Measurements from ENCODE around the gene NUB1. TPM values are rescaled to one million over a fixed set of nuclear protein-coding genes. Genes with fewer than 3 reads are reported as not detected.
A peak's percentile ranks its signal among the peaks of the same experiment; 100 is the strongest.

Gene NUB1
- total RNA-seq, 6 donors from 2014 or later = 37.0 to 80.0 (median 50.0) TPM

DNA sequence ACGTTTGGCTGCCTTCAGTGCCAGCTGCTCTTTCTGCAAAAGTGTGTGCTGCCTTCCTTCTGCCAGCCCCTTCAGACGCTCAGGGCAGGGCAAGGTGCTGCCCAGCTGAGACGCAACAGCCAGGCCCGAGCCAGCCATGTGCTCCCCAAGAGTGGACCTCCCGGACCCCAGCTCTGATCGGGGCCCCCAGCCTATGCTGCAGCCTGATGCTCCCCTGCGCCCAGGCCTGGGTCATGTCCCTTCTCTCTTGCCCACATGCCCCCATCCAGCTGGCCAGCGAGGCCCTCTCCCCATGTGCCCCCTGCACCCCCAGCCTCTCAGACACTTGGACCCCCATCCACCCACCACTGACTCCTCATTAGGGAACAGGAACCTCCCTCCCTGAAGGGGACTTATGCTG lies 50.4 kb downstream of the NUB1 start:
- DNase-seq = no peak
- no peaks in the 10 kb centered on the region for H3K36me3 ChIP-seq
- TF ChIP-seq CTCF (IDR thresholded peaks at IDR 0.05) (no peak), POLR2A (IDR thresholded peaks at IDR 0.05) (no peak), EP300 (IDR thresholded peaks at IDR 0.05) (no peak), POLR2AphosphoS5 (IDR thresholded peaks at IDR 0.05) (no peak)

DNA sequence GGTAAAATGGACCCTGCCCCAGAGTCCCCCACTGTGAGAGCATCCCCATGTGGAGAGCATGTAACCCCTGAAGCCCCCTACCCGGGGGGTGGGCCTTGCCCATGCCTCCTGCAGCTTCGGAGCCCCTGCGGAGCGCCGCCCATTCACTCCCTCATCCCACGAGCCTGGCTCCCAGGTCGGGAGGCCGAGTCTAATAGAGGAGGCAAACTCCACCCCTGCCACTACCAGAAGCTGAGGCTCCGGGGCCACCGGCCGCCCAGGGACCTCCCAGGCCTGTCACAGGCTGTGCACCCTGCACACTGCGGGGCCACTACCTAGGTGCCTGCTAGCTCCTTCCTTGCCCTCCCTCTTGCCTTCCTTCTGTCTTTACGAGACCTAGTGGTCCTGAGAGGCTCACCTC lies 50.8 kb downstream of the NUB1 start:
- Histone ChIP-seq H3K27ac (no peak overlapping the region), H3K36me3 (no peaks in the 10 kb centered on the region), H3K4me1 (peaks cover 0 to 10% (median 0%) of the 10 kb centered on the region in 4 donors), H3K4me3 (no peak overlapping the region), H3K9me3 (no peaks in the 10 kb centered on the region), H3K27me3 (no peaks in the 10 kb centered on the region)
- TF ChIP-seq POLR2A (IDR thresholded peaks at IDR 0.05) (no peak), POLR2AphosphoS5 (IDR thresholded peaks at IDR 0.05) (no peak), EP300 (IDR thresholded peaks at IDR 0.05) (no peak), CTCF (IDR thresholded peaks at IDR 0.05) (no peak)
- DNase-seq = peak in 1 of 2 donors; percentile 80
- no peak for ATAC-seq (ENCODE audit: low FRiP score in 2 of 2)
- WGBS, 2 donors = 93 to 100% methylated on average over 1 to 13 of the region's 13 CpGs

More for the DNA sequence above, 50.4 kb downstream of the NUB1 start:
- H3K27ac ChIP-seq = no peak overlapping the region
- H3K9me3 ChIP-seq = no peaks in the 10 kb centered on the region
- H3K4me1 ChIP-seq = peaks cover 0 to 10% (median 0%) of the 10 kb centered on the region in 4 donors
- no peak overlapping the region for H3K4me3 ChIP-seq
- 92 to 93% methylated on average over 2 to 8 of the region's 8 CpGs for WGBS, 2 donors
- ATAC-seq (ENCODE audit: low FRiP score in 2 of 2) = no peak
- no peaks in the 10 kb centered on the region for H3K27me3 ChIP-seq

DNA sequence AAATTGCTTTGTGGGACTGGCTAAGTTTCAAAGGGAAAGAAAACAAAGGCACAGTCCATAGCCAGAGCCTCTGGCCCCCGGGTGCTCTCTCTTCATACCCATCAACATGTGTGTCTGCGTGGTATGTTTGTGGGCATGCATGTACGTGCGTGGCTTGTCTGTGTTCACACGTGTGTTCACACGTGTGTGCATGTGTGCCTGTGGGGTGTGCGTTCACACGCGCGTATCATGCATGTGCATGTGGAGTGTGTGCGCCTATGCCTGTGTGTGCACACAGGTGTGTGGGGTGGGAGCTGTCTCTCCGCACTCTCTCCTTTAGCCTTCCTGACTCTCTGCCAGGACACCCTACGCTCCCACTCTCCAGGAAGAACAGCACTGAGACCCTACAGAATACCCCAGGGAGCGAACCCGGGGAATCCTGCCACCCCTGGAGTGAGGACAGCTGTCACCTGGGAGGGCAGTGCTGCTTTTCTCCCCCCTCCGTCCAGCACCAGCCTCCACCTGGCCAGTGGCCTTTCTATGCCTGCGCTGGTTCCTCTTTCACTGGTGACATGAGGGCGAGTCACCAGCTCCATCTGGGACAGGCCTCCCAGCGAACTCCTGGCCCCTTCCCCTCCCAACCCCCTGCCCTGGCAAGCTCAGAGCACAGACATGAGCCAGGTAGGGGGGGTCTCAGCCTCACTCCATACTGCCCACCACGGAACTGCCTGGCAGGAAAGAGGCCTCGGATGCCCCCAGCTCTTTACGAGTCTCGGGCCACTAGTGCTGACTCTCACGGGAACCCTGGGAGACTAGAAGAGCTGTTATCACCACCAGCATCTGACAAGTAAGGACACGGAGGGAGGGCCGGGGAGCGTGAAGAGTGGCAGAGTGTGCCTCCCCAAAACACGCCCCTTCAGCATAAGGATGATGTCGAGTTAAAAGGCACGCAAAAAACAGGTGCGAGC lies 51.7 kb downstream of the NUB1 start:
- Histone ChIP-seq H3K36me3 (no peaks in the 10 kb centered on the region), H3K27me3 (no peaks in the 10 kb centered on the region), H3K9me3 (no peaks in the 10 kb centered on the region), H3K4me1 (peaks cover 0 to 10% (median 0%) of the 10 kb centered on the region in 4 donors), H3K4me3 (no peak overlapping the region), H3K27ac (no peak overlapping the region)
- ATAC-seq (ENCODE audit: low FRiP score in 2 of 2) (no peak), DNase-seq (no peak)
- TF ChIP-seq EP300 (IDR thresholded peaks at IDR 0.05) (no peak), POLR2AphosphoS5 (IDR thresholded peaks at IDR 0.05) (no peak), CTCF (IDR thresholded peaks at IDR 0.05) (no peak), POLR2A (IDR thresholded peaks at IDR 0.05) (no peak)
- 75 to 78% methylated on average over 23 to 31 of the region's 31 CpGs for WGBS, 2 donors

DNA sequence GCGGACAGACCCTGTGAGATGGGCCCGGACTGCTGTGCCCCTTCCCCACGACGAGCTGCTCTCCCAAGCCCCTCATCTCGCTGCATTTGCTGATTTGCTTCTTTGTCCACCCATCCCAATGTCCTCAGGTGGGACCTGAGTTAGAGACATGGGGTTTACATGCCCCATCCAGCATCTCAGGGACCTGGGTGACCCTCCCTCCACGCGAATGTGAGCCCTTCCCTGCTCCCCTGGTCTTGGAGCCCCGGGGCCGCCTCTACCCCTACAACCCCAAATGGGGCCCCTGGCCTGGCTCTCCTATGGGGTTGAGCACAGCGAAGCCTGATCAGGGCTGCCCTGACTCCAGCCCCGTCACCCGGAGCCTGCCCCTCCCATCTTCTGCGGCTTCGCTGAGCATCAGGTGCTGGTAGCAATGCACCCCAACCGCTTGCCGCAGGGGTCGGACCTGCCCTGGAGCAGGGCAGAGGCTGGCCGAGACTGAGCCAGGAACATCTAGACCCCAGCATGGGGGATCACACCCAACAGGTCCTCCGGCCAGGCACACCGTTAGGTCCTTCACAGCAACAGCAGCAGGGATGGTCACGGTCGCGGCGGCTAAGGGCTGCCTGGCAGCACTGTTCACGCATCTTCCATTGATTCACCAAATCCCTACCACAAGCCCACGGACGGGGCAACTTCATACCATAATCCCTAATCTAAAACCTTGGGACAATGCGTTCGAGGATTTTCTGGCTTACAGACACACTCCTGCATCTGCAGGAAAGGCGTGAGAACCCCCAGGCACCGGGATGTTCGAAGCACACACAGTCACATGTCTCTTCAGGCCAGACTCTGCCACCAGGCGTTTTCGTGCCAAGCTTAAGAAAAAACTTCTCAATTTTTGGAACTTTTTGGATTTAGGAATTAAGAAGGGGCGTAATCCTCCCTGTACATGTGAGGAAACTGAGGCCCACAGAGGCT lies 52.7 kb downstream of the NUB1 start:
- peaks cover 0 to 10% (median 0%) of the 10 kb centered on the region in 4 donors for H3K4me1 ChIP-seq
- WGBS, 2 donors = 92 to 93% methylated on average over 32 to 35 of the region's 35 CpGs
- no peaks in the 10 kb centered on the region for H3K27me3 ChIP-seq
- ATAC-seq (ENCODE audit: low FRiP score in 2 of 2) = no peak
- DNase-seq = peak in 1 of 2 donors; percentile 78
- no peaks in the 10 kb centered on the region for H3K9me3 ChIP-seq
- H3K36me3 ChIP-seq = no peaks in the 10 kb centered on the region
- H3K27ac ChIP-seq = no peak overlapping the region
- no peak for TF ChIP-seq POLR2A (IDR thresholded peaks at IDR 0.05)
- no peak overlapping the region for H3K4me3 ChIP-seq

DNA sequence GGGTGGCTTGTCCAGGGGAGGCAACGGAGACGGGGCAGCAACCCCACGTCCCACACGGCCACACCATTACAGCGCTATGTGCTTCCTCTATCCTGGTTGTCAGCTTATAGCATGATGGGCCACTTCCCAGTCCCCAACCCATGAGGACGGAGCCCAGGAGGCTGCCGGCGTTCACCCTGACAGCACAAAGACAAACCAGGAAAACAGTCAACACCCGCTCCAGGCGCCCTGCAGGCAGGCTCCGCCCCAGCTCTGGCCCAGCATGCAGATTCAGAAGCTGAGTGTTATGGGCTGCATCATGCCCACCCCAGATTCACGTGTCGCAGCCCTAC lies 53.4 kb downstream of the NUB1 start:
- 69 to 78% methylated on average over 13 of the region's 13 CpGs for WGBS, 2 donors
- H3K27me3 ChIP-seq = no peaks in the 10 kb centered on the region
- no peaks in the 10 kb centered on the region for H3K9me3 ChIP-seq
- peaks cover 0 to 10% (median 0%) of the 10 kb centered on the region in 4 donors for H3K4me1 ChIP-seq
- H3K36me3 ChIP-seq = no peaks in the 10 kb centered on the region
- DNase-seq = no peak
- no peak for ATAC-seq (ENCODE audit: low FRiP score in 2 of 2)
- H3K4me3 ChIP-seq = no peak overlapping the region
- no peak for TF ChIP-seq POLR2A (IDR thresholded peaks at IDR 0.05)
- no peak for TF ChIP-seq CTCF (IDR thresholded peaks at IDR 0.05)
- no peak for TF ChIP-seq POLR2AphosphoS5 (IDR thresholded peaks at IDR 0.05)
- TF ChIP-seq EP300 (IDR thresholded peaks at IDR 0.05) = no peak
- H3K27ac ChIP-seq = no peak overlapping the region
